NOMO-1 treated with DMSO at 0.1 percent for 48 hours (cell line): ENCODE data around the gene TBC1D20.
A peak's percentile ranks its signal among the peaks of the same experiment; 100 is the strongest.

ENCODE experiments used
- DNase-seq: peaks from one replicate; lab custom pipeline; 2025; ENCODE audit not compliant: unreplicated experiment; lab: John Stamatoyannopoulos, UW

The TBC1D20 gene

GRCh38 chr20:440148-440547 is 22.2 kb downstream of the TBC1D20 start:
- no peak for DNase-seq

- no peak for DNase-seq
These were observed 23.5 kb downstream of the TBC1D20 start for GRCh38 chr20:438571-439469.

- no peak for DNase-seq
These were observed 24.4 kb downstream of the TBC1D20 start for GRCh38 chr20:437787-438486.

- DNase-seq = no peak
These were observed 25.9 kb downstream of the TBC1D20 start for GRCh38 chr20:436476-436875.

GRCh38 chr20:435558-435957 is 26.8 kb downstream of the TBC1D20 start:
- no peak for DNase-seq

GRCh38 chr20:434661-435419 is 27.5 kb downstream of the TBC1D20 start:
- no peak for DNase-seq

GRCh38 chr20:434221-434620 is 28.1 kb downstream of the TBC1D20 start:
- no peak for DNase-seq

GRCh38 chr20:433300-433975 is 28.9 kb downstream of the TBC1D20 start:
- DNase-seq = no peak

- no peak for DNase-seq
These were observed 29.5 kb downstream of the TBC1D20 start for GRCh38 chr20:432677-433299.

- no peak for DNase-seq
These were observed 30.1 kb downstream of the TBC1D20 start for GRCh38 chr20:432208-432607.

GRCh38 chr20:431012-431904 is 31.1 kb downstream of the TBC1D20 start:
- DNase-seq = peak; percentile 48

GRCh38 chr20:430091-430999 is 32.0 kb downstream of the TBC1D20 start:
- DNase-seq = no peak

- no peak for DNase-seq
These were observed 33.6 kb downstream of the TBC1D20 start for GRCh38 chr20:428658-429200.

GRCh38 chr20:427849-428657 is 34.3 kb downstream of the TBC1D20 start:
- DNase-seq = no peak

- no peak for DNase-seq
These were observed 34.9 kb downstream of the TBC1D20 start for GRCh38 chr20:427401-427800.

- DNase-seq = no peak
These were observed 35.8 kb downstream of the TBC1D20 start for GRCh38 chr20:426566-426965.

GRCh38 chr20:421685-422250 is 40.6 kb downstream of the TBC1D20 start:
- DNase-seq = no peak
